CD14-positive monocyte (primary cell): ENCODE results near the gene NELL1. TPM values are rescaled to one million over a fixed set of nuclear protein-coding genes. Genes with fewer than 3 reads are reported as not detected.

Source experiments
- DNase-seq, 3 donors: peaks; one replicate each; pipeline ENCODE4 v3.0.0-alpha.2; 2011 to 2022
- H2AFZ ChIP-seq: 2 replicates; pipeline ENCODE4 v1.6.0; 2012; ENCODE audit warnings: mild to moderate bottlenecking, low read depth, low read length, inconsistent platforms; ENCODE audit not compliant: insufficient read depth, poor library complexity, severe bottlenecking
- H3K27ac ChIP-seq, 2 donors: 1 replicate in 1 of 2; 2 replicates in 1 of 2; pipeline ENCODE4 v1.5.1; 2012 to 2013; ENCODE audit warnings: low read length in 2 of 2, control low read depth in 1 of 2, inconsistent platforms in 1 of 2, low read depth in 1 of 2, mild to moderate bottlenecking in 1 of 2
- H3K27me3 ChIP-seq, 2 donors: one replicate each; pipeline versions ENCODE4 v1.6.0 to v1.6.1; 2011 to 2013; ENCODE audit warnings: low read length in 2 of 2; ENCODE audit not compliant: control insufficient read depth in 2 of 2, insufficient read depth in 2 of 2
- H3K36me3 ChIP-seq, 2 donors: replicated peaks in 1 of 2; 1 replicate in 1 of 2; 2 replicates in 1 of 2; pipeline versions ENCODE4 v1.5.1 to v1.6.1; 2012 to 2013; ENCODE audit warnings: low read length in 2 of 2, control low read depth in 1 of 2, inconsistent platforms in 1 of 2, mild to moderate bottlenecking in 1 of 2; ENCODE audit not compliant: insufficient read depth in 2 of 2, control insufficient read depth in 1 of 2
- H3K4me1 ChIP-seq, 2 donors: 1 replicate in 1 of 2; 2 replicates in 1 of 2; pipeline versions ENCODE4 v1.5.1 to v1.6.1; 2012 to 2013; ENCODE audit warnings: low read length in 2 of 2, control low read depth in 1 of 2, inconsistent platforms in 1 of 2, mild to moderate bottlenecking in 1 of 2, moderate library complexity in 1 of 2; ENCODE audit not compliant: insufficient read depth in 2 of 2, control insufficient read depth in 1 of 2
- H3K4me2 ChIP-seq: replicated peaks from 2 replicates; pipeline ENCODE3; 2012; ENCODE audit warnings: low read length, moderate library complexity, mild to moderate bottlenecking; ENCODE audit not compliant: poor library complexity, severe bottlenecking; ENCODE audit errors: extremely low read depth
- H3K4me3 ChIP-seq, 3 experiments: fragments of 200-600 bp in 1 of 3; sonication (generic) in 1 of 3; replicated peaks in 1 of 3; 1 replicate in 2 of 3; 2 replicates in 1 of 3; pipeline ENCODE4 v1.5.1; 2011 to 2013; ENCODE audit warnings: low read length in 3 of 3, mild to moderate bottlenecking in 3 of 3, control low read depth in 2 of 3, low read depth in 2 of 3, inconsistent platforms in 1 of 3, moderate library complexity in 1 of 3
- H3K79me2 ChIP-seq: 2 replicates; pipeline ENCODE4 v1.6.0; 2012; ENCODE audit warnings: mild to moderate bottlenecking, control low read depth, inconsistent platforms, low read length, moderate library complexity; ENCODE audit not compliant: insufficient read depth
- H3K9ac ChIP-seq: 2 replicates; pipeline ENCODE4 v1.6.0; 2017; ENCODE audit warnings: low read length, mild to moderate bottlenecking; ENCODE audit not compliant: insufficient read depth, poor library complexity, severe bottlenecking
- H3K9me3 ChIP-seq, 2 donors: replicated peaks in 1 of 2; 1 replicate in 1 of 2; 2 replicates in 1 of 2; pipeline versions ENCODE4 v1.5.1 to v1.6.1; 2012 to 2013; ENCODE audit warnings: low read length in 2 of 2, control low read depth in 1 of 2; ENCODE audit not compliant: control insufficient read depth in 1 of 2, insufficient read depth in 1 of 2
- H4K20me1 ChIP-seq: 2 replicates; pipeline ENCODE4 v1.6.0; 2012; ENCODE audit warnings: mild to moderate bottlenecking, low read length, control low read depth, moderate library complexity; ENCODE audit not compliant: insufficient read depth
- H3K27ac Mint-ChIP-seq, 7 donors: one replicate each; pipeline ENCODE4 v1.8.0; 2020; ENCODE audit warnings: mild to moderate bottlenecking in 7 of 7, mixed read lengths in 7 of 7, moderate library complexity in 6 of 7, inconsistent platforms in 2 of 7
- H3K27me3 Mint-ChIP-seq, 3 donors: one replicate each; pipeline ENCODE4 v1.8.0; 2021 to 2022; ENCODE audit warnings: low read depth in 3 of 3, mild to moderate bottlenecking in 3 of 3, mixed read lengths in 3 of 3, moderate library complexity in 3 of 3, inconsistent platforms in 1 of 3
- H3K36me3 Mint-ChIP-seq, 2 donors: one replicate each; pipeline ENCODE4 v1.8.0; 2020; ENCODE audit warnings: mixed read lengths in 2 of 2, inconsistent platforms in 1 of 2, mild to moderate bottlenecking in 1 of 2
- H3K4me1 Mint-ChIP-seq: one replicate; pipeline ENCODE4 v1.8.0; 2020; ENCODE audit warnings: mild to moderate bottlenecking, mixed read lengths
- H3K4me3 Mint-ChIP-seq, 2 donors: one replicate each; pipeline ENCODE4 v1.8.0; 2020; ENCODE audit warnings: mild to moderate bottlenecking in 2 of 2, mixed read lengths in 2 of 2, moderate library complexity in 1 of 2
- H3K9me3 Mint-ChIP-seq, 7 donors: one replicate each; pipeline ENCODE4 v1.8.0; 2020 to 2022; ENCODE audit warnings: mixed read lengths in 7 of 7, mild to moderate bottlenecking in 6 of 7, moderate library complexity in 6 of 7, inconsistent platforms in 2 of 7
- WGBS: methylation state at CpG from one replicate; pipeline ENCODE4 v1.1.5; 2013; ENCODE audit warnings: missing lambda C conversion rate; ENCODE audit not compliant: insufficient coverage; 5-methylcytosine and 5-hydroxymethylcytosine counted together
- intact Hi-C, 2 donors: fragments of 100-400 bp; cut with micrococcal nuclease; formaldehyde crosslinking; loops; one replicate each; pipeline versions ENCODE4 v1.15.0 to v1.15.1; 2023
- polyA plus RNA-seq, 3 donors: library from polyadenylated mRNA; depleted of rRNA in 1 of 3; unstranded in 2 of 3; stranded (reverse) in 1 of 3; fragments of 300-500 nt in 2 of 3; fragments of >200 nt in 1 of 3; fragmentation: Illumina TruSeq in 2 of 3; gene quantifications; 1 replicate in 2 of 3; 2 replicates in 1 of 3; pipeline ENCODE4 v1.2.3, GENCODE V29; 2012 to 2021
- TF ChIP-seq, protein P1 (sequence below): fragments of 200-600 bp; IDR thresholded peaks from one replicate; pipeline ENCODE4 v1.8.0; 2022; ENCODE audit warnings: antibody characterized with exemption, mild to moderate bottlenecking

Gene NELL1
- polyA plus RNA-seq, 3 donors: not detected

DNA sequence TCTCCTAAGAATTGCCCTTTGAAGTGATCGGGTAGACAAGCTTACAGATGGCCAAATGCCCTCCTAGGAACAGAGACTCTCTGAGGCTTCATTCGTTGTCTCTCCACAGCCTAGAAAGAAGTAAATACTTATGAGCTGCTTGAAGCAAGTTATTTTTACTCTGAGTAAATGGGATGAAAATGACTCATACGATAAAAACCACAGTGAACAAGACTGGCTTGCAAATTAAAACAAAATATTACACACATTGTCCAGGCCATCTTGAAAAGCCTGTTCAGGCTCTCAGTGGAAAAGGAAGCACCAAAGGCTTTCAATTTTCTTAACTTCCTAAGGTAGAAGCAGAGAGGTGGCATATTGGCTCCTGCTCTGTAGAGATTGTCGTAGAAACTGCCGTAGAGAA lies 294.2 kb downstream of the NELL1 start:
- Mint-ChIP-seq H3K9me3 (peaks cover 0 to 3% (median 0%) of the 10 kb centered on the region in 7 donors), H3K4me1 (no peaks in the 10 kb centered on the region), H3K4me3 (no peak overlapping the region), H3K36me3 (no peaks in the 10 kb centered on the region), H3K27me3 (no peaks in the 10 kb centered on the region), H3K27ac (no peak overlapping the region)
- no peak for DNase-seq
- WGBS: no CpG with 5 or more reads among the region's 5 CpGs
- Histone ChIP-seq H2AFZ (no peak overlapping the region), H4K20me1 (no peaks in the 10 kb centered on the region), H3K36me3 (no peaks in the 10 kb centered on the region), H3K9me3 (no peaks in the 10 kb centered on the region), H3K27me3 (no peaks in the 10 kb centered on the region), H3K4me2 (no peak overlapping the region), H3K79me2 (no peaks in the 10 kb centered on the region), H3K4me3 (no peak overlapping the region), H3K27ac (no peak overlapping the region), H3K4me1 (no peaks in the 10 kb centered on the region), H3K9ac (no peak overlapping the region)
- intact Hi-C loops: no loop called here
- TF ChIP-seq, protein P1, sequence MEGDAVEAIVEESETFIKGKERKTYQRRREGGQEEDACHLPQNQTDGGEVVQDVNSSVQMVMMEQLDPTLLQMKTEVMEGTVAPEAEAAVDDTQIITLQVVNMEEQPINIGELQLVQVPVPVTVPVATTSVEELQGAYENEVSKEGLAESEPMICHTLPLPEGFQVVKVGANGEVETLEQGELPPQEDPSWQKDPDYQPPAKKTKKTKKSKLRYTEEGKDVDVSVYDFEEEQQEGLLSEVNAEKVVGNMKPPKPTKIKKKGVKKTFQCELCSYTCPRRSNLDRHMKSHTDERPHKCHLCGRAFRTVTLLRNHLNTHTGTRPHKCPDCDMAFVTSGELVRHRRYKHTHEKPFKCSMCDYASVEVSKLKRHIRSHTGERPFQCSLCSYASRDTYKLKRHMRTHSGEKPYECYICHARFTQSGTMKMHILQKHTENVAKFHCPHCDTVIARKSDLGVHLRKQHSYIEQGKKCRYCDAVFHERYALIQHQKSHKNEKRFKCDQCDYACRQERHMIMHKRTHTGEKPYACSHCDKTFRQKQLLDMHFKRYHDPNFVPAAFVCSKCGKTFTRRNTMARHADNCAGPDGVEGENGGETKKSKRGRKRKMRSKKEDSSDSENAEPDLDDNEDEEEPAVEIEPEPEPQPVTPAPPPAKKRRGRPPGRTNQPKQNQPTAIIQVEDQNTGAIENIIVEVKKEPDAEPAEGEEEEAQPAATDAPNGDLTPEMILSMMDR: no peak

DNA sequence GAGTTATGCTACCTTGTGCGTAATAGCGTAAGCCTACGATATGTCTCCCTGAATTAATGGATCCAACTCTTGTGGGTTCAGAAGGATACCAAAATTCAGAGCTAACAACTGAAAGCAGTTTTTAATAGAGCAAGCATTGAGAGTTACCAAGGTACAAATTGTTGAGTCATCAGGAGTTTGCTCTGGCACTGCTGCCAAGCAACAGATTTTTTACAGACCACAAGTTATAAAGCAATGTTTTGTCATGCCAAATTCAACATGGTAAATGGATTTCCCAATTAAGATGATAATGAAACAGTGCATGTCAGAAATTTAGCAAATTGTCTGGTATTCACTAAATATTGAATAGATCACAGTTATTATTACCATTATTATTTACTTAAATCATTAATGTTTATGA lies 295.6 kb downstream of the NELL1 start:
- DNase-seq: no peak
- Histone ChIP-seq H3K36me3 (no peaks in the 10 kb centered on the region), H4K20me1 (no peaks in the 10 kb centered on the region), H3K9ac (no peak overlapping the region), H3K79me2 (no peaks in the 10 kb centered on the region), H3K4me2 (no peak overlapping the region), H3K27me3 (no peaks in the 10 kb centered on the region), H3K4me3 (no peak overlapping the region), H2AFZ (no peak overlapping the region), H3K9me3 (no peaks in the 10 kb centered on the region), H3K27ac (no peak overlapping the region), H3K4me1 (no peaks in the 10 kb centered on the region)
- intact Hi-C loops: no loop called here
- H3K36me3 Mint-ChIP-seq: no peaks in the 10 kb centered on the region
- no peaks in the 10 kb centered on the region for H3K27me3 Mint-ChIP-seq
- no peaks in the 10 kb centered on the region for H3K4me1 Mint-ChIP-seq
- no peak overlapping the region for H3K27ac Mint-ChIP-seq
- TF ChIP-seq, protein P1: no peak
- peaks cover 0 to 3% (median 0%) of the 10 kb centered on the region in 7 donors for H3K9me3 Mint-ChIP-seq
- WGBS: 100% methylated on average over 3 of the region's 3 CpGs
- no peak overlapping the region for H3K4me3 Mint-ChIP-seq
